Measurements from ENCODE around the gene METTL27. TPM values are rescaled to one million over a fixed set of nuclear protein-coding genes. Genes with fewer than 3 reads are reported as not detected.

The METTL27 gene
- total and polyA plus RNA-seq, 9 of the 15 experiments (the other 6 are each of a cell fraction or from before 2014, with no cell fraction given), result 0.08 to 0.82 (median 0.33) TPM; not detected in 4

DNA sequence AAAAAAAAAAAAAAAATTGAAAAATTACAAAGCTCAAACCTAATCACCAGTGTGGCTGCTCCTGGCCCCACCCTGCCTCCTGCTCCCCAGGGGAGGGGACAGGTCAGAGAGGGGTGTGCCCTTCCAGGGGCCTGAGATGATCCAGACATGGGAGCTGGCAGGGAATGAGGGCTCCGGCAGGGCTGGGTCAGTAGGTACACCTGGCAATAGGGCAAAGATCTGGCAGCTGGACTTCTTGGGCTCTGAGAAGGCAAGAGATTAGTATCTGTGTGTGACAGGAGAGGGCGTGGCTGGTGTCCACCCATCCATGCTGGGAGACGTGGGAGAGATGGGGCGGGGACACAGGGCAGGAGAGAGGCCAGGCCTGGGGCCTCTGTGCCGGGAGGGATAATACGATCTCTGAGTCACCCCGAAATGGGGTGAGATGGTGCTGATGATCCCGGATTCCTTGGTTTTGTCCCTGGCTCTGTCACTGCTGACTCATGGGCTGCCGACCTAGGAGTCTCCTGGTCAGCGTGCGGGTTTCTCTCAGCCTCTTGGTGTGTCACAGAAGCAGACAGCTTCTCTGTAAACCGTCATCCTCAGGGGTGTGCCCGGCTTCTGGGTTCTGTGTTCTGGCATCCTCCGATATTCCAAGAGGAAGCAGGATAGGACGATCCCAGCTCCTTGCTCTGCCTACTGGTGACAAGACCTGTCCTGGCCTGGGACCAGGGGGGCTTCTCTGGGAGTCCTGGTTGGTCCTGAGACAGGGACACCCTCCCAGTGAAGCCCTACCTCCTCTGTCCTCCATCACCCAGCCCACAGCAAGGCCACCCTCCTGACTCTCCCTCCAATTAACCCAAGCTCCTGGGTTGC is 19.8 kb downstream of the METTL27 start (continued):
- TF ChIP-seq SIN3A (IDR thresholded peaks at IDR 0.05; ENCODE audit: borderline replicate concordance in 2 of 2, control insufficient read depth in 1 of 2, low read depth in 2 of 2, low read length in 2 of 2) (peak; percentile 21 to 81; a peak in 1 of 4 replicates), NR3C1 (CRISPR knock-in tag; IDR thresholded peaks at IDR 0.05) (no peak), FOS (IDR thresholded peaks at IDR 0.05; ENCODE audit: extremely low read depth, insufficient read length) (peak; percentile 72), EP300 (IDR thresholded peaks at IDR 0.05; ENCODE audit: low read length) (peak; percentile 66), ARID1B (IDR thresholded peaks at IDR 0.05) (peak; percentile 88), NR1H2 (CRISPR knock-in tag; IDR thresholded peaks at IDR 0.05) (no peak), CBFB (CRISPR knock-in tag; IDR thresholded peaks at IDR 0.05) (no peak), NFIX (CRISPR knock-in tag; IDR thresholded peaks at IDR 0.05; ENCODE audit: low read depth) (no peak), NCOA1 (IDR thresholded peaks at IDR 0.05; ENCODE audit: low read depth) (0 out of 2 replicates have a peak, but pooled peaks have one; percentile 57), TAF1 (IDR thresholded peaks at IDR 0.05; ENCODE audit: control insufficient read depth, extremely low read depth, insufficient read depth, low read length, severe bottlenecking) (no peak), RBM39 (optimal IDR thresholded peaks at IDR 0.05; ENCODE audit: low read depth, low read length) (no peak), MAFG (tag; conservative IDR thresholded peaks at IDR 0.05) (peak; percentile 83), HDAC1 (IDR thresholded peaks at IDR 0.05) (peak in 1 of 2 experiments; percentile 82; a peak in 2 of 4 replicates), RB1 (IDR thresholded peaks at IDR 0.05; ENCODE audit: low read depth) (no peak; the same call in 1 of the 2 replicates), CAMTA2 (CRISPR knock-in tag; conservative IDR thresholded peaks at IDR 0.05) (no peak), ETV1 (tag; conservative IDR thresholded peaks at IDR 0.05; ENCODE audit: low read depth) (no peak), SRSF1 (IDR thresholded peaks at IDR 0.05; ENCODE audit: low read depth, low read length) (no peak), ZNF184 (CRISPR knock-in tag; IDR thresholded peaks at IDR 0.05) (no peak), TARDBP (IDR thresholded peaks at IDR 0.05) (no peak)
- TF ChIP-seq, protein P1, sequence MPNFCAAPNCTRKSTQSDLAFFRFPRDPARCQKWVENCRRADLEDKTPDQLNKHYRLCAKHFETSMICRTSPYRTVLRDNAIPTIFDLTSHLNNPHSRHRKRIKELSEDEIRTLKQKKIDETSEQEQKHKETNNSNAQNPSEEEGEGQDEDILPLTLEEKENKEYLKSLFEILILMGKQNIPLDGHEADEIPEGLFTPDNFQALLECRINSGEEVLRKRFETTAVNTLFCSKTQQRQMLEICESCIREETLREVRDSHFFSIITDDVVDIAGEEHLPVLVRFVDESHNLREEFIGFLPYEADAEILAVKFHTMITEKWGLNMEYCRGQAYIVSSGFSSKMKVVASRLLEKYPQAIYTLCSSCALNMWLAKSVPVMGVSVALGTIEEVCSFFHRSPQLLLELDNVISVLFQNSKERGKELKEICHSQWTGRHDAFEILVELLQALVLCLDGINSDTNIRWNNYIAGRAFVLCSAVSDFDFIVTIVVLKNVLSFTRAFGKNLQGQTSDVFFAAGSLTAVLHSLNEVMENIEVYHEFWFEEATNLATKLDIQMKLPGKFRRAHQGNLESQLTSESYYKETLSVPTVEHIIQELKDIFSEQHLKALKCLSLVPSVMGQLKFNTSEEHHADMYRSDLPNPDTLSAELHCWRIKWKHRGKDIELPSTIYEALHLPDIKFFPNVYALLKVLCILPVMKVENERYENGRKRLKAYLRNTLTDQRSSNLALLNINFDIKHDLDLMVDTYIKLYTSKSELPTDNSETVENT (CRISPR knock-in tag; IDR thresholded peaks at IDR 0.05), result 0 out of 2 replicates have a peak, but pooled peaks have one; percentile 47
- TF ChIP-seq, protein P2, sequence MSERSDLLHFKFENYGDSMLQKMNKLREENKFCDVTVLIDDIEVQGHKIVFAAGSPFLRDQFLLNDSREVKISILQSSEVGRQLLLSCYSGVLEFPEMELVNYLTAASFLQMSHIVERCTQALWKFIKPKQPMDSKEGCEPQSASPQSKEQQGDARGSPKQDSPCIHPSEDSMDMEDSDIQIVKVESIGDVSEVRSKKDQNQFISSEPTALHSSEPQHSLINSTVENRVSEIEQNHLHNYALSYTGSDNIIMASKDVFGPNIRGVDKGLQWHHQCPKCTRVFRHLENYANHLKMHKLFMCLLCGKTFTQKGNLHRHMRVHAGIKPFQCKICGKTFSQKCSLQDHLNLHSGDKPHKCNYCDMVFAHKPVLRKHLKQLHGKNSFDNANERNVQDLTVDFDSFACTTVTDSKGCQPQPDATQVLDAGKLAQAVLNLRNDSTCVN (CRISPR knock-in tag; IDR thresholded peaks at IDR 0.05), result no peak
